Spleen (tissue), 7 donors: ENCODE results near the gene HMCN2.

ENCODE experiments used
- POLR2A ChIP-seq, 3 donors: fragments of 450-650 bp; IDR thresholded peaks; one replicate each; pipeline ENCODE4 v1.5.1; 2017; ENCODE audit warnings: antibody characterized with exemption in 3 of 3, mild to moderate bottlenecking in 1 of 3
- POLR2AphosphoS5 ChIP-seq, 3 donors: sonication (generic); formaldehyde crosslinking; IDR thresholded peaks; one replicate each; pipeline ENCODE4 v1.5.1; 2017; ENCODE audit warnings: antibody characterized with exemption in 3 of 3
- TF ChIP-seq, protein P1 (sequence below), 11 experiments: fragments of 200-600 bp in 7 of 11; fragments of 450-650 bp in 4 of 11; sonication (generic) in 4 of 11; IDR thresholded peaks in 8 of 11; conservative IDR thresholded peaks in 3 of 11; 1 replicate in 7 of 11; 2 replicates in 4 of 11; pipeline versions ENCODE4 v1.4.0 to v1.8.0; 2016 to 2021; ENCODE audit warnings: antibody characterized with exemption in 11 of 11, inconsistent platforms in 4 of 11, mild to moderate bottlenecking in 1 of 11
- donor health status: DM: no; HTN: no; CAD: no; lungs with moderate emphysema.
- donor health status: DM: no; HTN: no; CAD: no.
- donor health status: DM: no; HTN: no; CAD: no.

DNA sequence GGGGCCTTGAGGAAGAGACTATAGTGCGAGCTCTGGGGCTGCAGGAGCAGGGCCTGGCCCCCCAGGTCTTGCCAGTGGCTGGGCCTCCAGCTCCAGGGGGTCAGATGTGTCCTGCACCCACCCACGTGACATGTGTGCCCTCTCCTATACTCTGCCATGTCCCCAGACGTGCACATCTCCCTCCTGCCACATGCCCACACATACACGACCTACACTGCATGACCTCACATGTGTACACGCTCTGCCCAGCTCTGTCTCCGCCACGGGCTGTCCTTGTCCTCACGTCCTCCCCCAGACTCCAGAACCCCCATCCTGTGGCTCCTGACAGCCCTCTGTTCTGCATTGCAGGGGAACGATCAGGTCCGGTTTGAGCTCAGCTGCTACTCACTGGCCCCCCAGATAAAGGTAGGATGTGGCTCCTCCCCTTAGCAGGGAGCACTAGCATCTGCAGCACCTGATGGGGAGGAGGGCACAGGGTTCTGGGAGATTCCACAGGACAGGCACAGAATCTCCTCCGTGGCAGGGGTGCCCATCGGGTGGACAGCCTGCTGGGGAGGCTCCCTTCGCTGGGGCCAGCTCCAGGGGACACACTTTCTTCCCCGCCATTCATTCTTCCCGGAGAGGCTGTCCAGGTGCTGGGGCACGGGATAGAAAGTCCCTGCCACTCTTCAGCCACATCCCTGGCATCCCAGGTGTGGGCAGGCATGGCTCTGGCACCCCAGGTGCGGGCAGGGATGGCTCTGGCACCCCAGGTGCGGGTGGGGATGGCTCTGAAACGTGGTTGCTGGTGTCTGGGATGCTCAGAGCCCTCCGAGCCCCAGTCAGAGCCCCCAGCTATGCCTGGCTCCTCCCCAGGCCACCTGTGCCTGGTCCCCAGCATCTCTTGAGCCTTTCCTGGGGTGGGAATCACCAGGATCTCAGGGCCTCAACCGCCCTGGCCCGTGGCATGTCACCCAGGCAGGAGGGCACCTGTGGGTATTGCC is 198.5 kb downstream of the HMCN2 start:
- TF ChIP-seq, protein P1, sequence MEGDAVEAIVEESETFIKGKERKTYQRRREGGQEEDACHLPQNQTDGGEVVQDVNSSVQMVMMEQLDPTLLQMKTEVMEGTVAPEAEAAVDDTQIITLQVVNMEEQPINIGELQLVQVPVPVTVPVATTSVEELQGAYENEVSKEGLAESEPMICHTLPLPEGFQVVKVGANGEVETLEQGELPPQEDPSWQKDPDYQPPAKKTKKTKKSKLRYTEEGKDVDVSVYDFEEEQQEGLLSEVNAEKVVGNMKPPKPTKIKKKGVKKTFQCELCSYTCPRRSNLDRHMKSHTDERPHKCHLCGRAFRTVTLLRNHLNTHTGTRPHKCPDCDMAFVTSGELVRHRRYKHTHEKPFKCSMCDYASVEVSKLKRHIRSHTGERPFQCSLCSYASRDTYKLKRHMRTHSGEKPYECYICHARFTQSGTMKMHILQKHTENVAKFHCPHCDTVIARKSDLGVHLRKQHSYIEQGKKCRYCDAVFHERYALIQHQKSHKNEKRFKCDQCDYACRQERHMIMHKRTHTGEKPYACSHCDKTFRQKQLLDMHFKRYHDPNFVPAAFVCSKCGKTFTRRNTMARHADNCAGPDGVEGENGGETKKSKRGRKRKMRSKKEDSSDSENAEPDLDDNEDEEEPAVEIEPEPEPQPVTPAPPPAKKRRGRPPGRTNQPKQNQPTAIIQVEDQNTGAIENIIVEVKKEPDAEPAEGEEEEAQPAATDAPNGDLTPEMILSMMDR (IDR thresholded peaks at IDR 0.05 in 8 of 11, conservative IDR thresholded peaks at IDR 0.05 in 3 of 11) = no peak
- TF ChIP-seq POLR2AphosphoS5 (IDR thresholded peaks at IDR 0.05) (no peak), POLR2A (IDR thresholded peaks at IDR 0.05) (no peak)
